SK-N-SH (cell line): ENCODE data around the gene KCNJ10. TPM values are rescaled to one million over a fixed set of nuclear protein-coding genes. Genes with fewer than 3 reads are reported as not detected.

Source experiments
- CTCF ChIA-PET: fragments of 300-600, 350-600 bp; formaldehyde crosslinking; extraction: SDS; loops from one replicate; lab custom pipeline; 2021; lab: Yijun Ruan, JAX
- POLR2A ChIA-PET: fragments of 350-600 bp; sonication (Branson Sonifier 250); formaldehyde crosslinking; extraction: SDS; loops from one replicate; lab custom pipeline; 2020; ENCODE audit warnings: antibody characterized with exemption, inconsistent platforms; lab: Yijun Ruan, JAX
- DNase-seq: peaks from one replicate; pipeline ENCODE4 v3.0.0; 2012
- H2AFZ ChIP-seq: fragments of 200-600 bp; sonication (generic); 2 replicates; pipeline ENCODE4 v1.8.1; 2016; ENCODE audit warnings: antibody characterized with exemption, mild to moderate bottlenecking, low read depth
- H3F3A ChIP-seq: fragments of 200-600 bp; sonication (generic); replicated peaks from 2 replicates; pipeline ENCODE3; 2016; ENCODE audit warnings: antibody characterized with exemption, mild to moderate bottlenecking; ENCODE audit not compliant: insufficient read depth
- H3K27ac ChIP-seq, 2 experiments: fragments of 200-500 bp in 1 of 2; fragments of 200-600 bp in 1 of 2; sonication (Bioruptor generic) in 1 of 2; sonication (generic), shearing (Covaris generic) in 1 of 2; 2 replicates each; pipeline versions ENCODE4 v1.5.1 to v1.6.1; 2014 to 2016; ENCODE audit warnings: low read depth in 2 of 2, inconsistent platforms in 1 of 2, low read length in 1 of 2, mild to moderate bottlenecking in 1 of 2, mixed read lengths in 1 of 2
- H3K27me3 ChIP-seq: fragments of 200-600 bp; sonication (generic), shearing (Covaris generic); 2 replicates; pipeline ENCODE4 v1.6.1; 2016; ENCODE audit warnings: mixed run types; ENCODE audit not compliant: insufficient read depth
- H3K36me3 ChIP-seq, 2 experiments: fragments of 200-500 bp in 1 of 2; fragments of 200-600 bp in 1 of 2; sonication (Bioruptor generic) in 1 of 2; sonication (generic) in 1 of 2; replicated peaks in 1 of 2; 2 replicates each; pipeline versions ENCODE3 to v1.5.1; 2014 to 2016; ENCODE audit warnings: low read length in 1 of 2, mild to moderate bottlenecking in 1 of 2; ENCODE audit not compliant: insufficient read depth in 2 of 2, control insufficient read depth in 1 of 2
- H3K4me1 ChIP-seq, 2 experiments: fragments of 200-500 bp in 1 of 2; fragments of 200-600 bp in 1 of 2; sonication (Bioruptor generic) in 1 of 2; sonication (generic), shearing (Covaris generic) in 1 of 2; 2 replicates each; pipeline versions ENCODE4 v1.5.1 to v1.6.1; 2014 to 2016; ENCODE audit warnings: low read depth in 1 of 2, low read length in 1 of 2, mixed run types in 1 of 2; ENCODE audit not compliant: insufficient read depth in 2 of 2, control insufficient read depth in 1 of 2
- H3K4me2 ChIP-seq: fragments of 200-600 bp; sonication (generic), shearing (Covaris generic); 2 replicates; pipeline ENCODE4 v1.6.1; 2017; ENCODE audit warnings: mixed run types
- H3K4me3 ChIP-seq, 2 experiments: fragments of 200-500 bp in 1 of 2; fragments of 200-600 bp in 1 of 2; sonication (Bioruptor generic) in 1 of 2; sonication (generic), shearing (Covaris generic) in 1 of 2; 2 replicates each; pipeline versions ENCODE4 v1.5.1 to v1.8.1; 2014 to 2016; ENCODE audit warnings: low read depth in 2 of 2, inconsistent platforms in 1 of 2, low read length in 1 of 2, mild to moderate bottlenecking in 1 of 2, mixed read lengths in 1 of 2, moderate library complexity in 1 of 2
- H3K79me2 ChIP-seq: fragments of 200-600 bp; sonication (generic); 2 replicates; pipeline ENCODE4 v1.8.1; 2017; ENCODE audit warnings: mild to moderate bottlenecking; ENCODE audit not compliant: insufficient read depth
- H3K9ac ChIP-seq: fragments of 200-600 bp; sonication (generic); 2 replicates; pipeline ENCODE4 v1.6.1; 2017; ENCODE audit warnings: mixed run types
- H3K9me2 ChIP-seq: fragments of 200-600 bp; sonication (generic); 2 replicates; pipeline ENCODE4 v1.6.1; 2017; ENCODE audit warnings: mixed run types
- H3K9me3 ChIP-seq: fragments of 200-600 bp; sonication (generic); 2 replicates; pipeline ENCODE4 v1.6.1; 2017; ENCODE audit warnings: mixed run types, mild to moderate bottlenecking, moderate library complexity
- H4K20me1 ChIP-seq: fragments of 200-600 bp; sonication (generic); 2 replicates; pipeline ENCODE4 v1.6.1; 2017; ENCODE audit warnings: mild to moderate bottlenecking, mixed run types; ENCODE audit not compliant: insufficient read depth
- EP300 ChIP-seq, 2 experiments: IDR thresholded peaks; 2 replicates each; pipeline versions ENCODE4 v1.4.0 to v1.6.1; 2012; ENCODE audit warnings: borderline replicate concordance in 1 of 2, low read depth in 1 of 2, low read length in 1 of 2
- FOSL2 ChIP-seq: IDR thresholded peaks from 2 replicates; pipeline ENCODE4 v1.4.0; 2012; ENCODE audit warnings: low read depth, mild to moderate bottlenecking, moderate library complexity, borderline replicate concordance
- FOXJ3 ChIP-seq: sonication (generic); formaldehyde crosslinking; IDR thresholded peaks from 2 replicates; pipeline ENCODE4 v1.5.1; 2020; ENCODE audit warnings: mild to moderate bottlenecking, missing genetic modification reagents
- GATA2 ChIP-seq: sonication (generic); formaldehyde crosslinking; IDR thresholded peaks from 2 replicates; pipeline ENCODE4 v1.5.0; 2020; ENCODE audit warnings: mild to moderate bottlenecking, missing genetic modification reagents
- IRF3 ChIP-seq: fragments of 150-350 bp; IDR thresholded peaks from 2 replicates; pipeline ENCODE4 v1.6.1; 2016; ENCODE audit warnings: mild to moderate bottlenecking, low read depth, low read length
- JUND ChIP-seq: IDR thresholded peaks from 2 replicates; pipeline ENCODE4 v1.4.0; 2012
- MXI1 ChIP-seq: IDR thresholded peaks from 2 replicates; pipeline ENCODE4 v1.6.1; 2012; ENCODE audit warnings: mild to moderate bottlenecking, low read depth, low read length, improper control_type of control experiment
- NFIC ChIP-seq: IDR thresholded peaks from 2 replicates; pipeline ENCODE4 v1.4.0; 2012; ENCODE audit warnings: borderline replicate concordance
- NRF1 ChIP-seq: IDR thresholded peaks from 2 replicates; pipeline ENCODE4 v1.6.1; 2012; ENCODE audit warnings: low read depth, mild to moderate bottlenecking, low read length
- POLR2AphosphoS5 ChIP-seq: IDR thresholded peaks from 2 replicates; pipeline ENCODE4 v1.6.1; 2012; ENCODE audit warnings: low read depth, low read length
- RXRA ChIP-seq: IDR thresholded peaks from 2 replicates; pipeline ENCODE4 v1.4.0; 2012; ENCODE audit warnings: low read depth, mild to moderate bottlenecking, borderline replicate concordance
- SIN3A ChIP-seq: IDR thresholded peaks from 2 replicates; pipeline ENCODE4 v1.6.1; 2012; ENCODE audit warnings: low read depth, mild to moderate bottlenecking, low read length, moderate library complexity, borderline replicate concordance
- SMC3 ChIP-seq: IDR thresholded peaks from 2 replicates; pipeline ENCODE4 v1.6.1; 2012; ENCODE audit warnings: low read depth, low read length, improper control_type of control experiment
- TAF1 ChIP-seq: IDR thresholded peaks from 2 replicates; pipeline ENCODE4 v1.6.1; 2012; ENCODE audit warnings: low read depth, mild to moderate bottlenecking, low read length, moderate library complexity, borderline replicate concordance
- TCF12 ChIP-seq: IDR thresholded peaks from 2 replicates; pipeline ENCODE4 v1.4.0; 2012
- TEAD4 ChIP-seq: IDR thresholded peaks from 2 replicates; pipeline ENCODE4 v1.4.0; 2012; ENCODE audit warnings: mild to moderate bottlenecking, borderline replicate concordance; ENCODE audit not compliant: insufficient read depth
- USF2 ChIP-seq: fragments of 150-350 bp; IDR thresholded peaks from 2 replicates; pipeline ENCODE4 v1.6.1; 2017; ENCODE audit warnings: antibody characterized with exemption, low read length, low read depth, borderline replicate concordance
- WGBS: methylation state at CpG from one replicate; pipeline ENCODE4 v1.1.6; 2017; ENCODE audit warnings: low lambda C conversion rate; 5-methylcytosine and 5-hydroxymethylcytosine counted together
- polyA plus RNA-seq, 3 experiments: library from polyadenylated mRNA; depleted of rRNA; stranded (reverse); fragments of >200 nt; gene quantifications; 2 replicates each; pipeline ENCODE4 v1.2.3, GENCODE V29; 2012
- TF ChIP-seq, protein P1 (sequence below): IDR thresholded peaks from 2 replicates; pipeline ENCODE4 v1.6.1; 2012; ENCODE audit warnings: mild to moderate bottlenecking, low read depth, low read length, moderate library complexity
- TF ChIP-seq, protein P2 (sequence below): IDR thresholded peaks from 2 replicates; pipeline ENCODE4; 2012
- TF ChIP-seq, protein P3 (sequence below): IDR thresholded peaks from 2 replicates; pipeline ENCODE4 v1.4.0; 2012; ENCODE audit warnings: low read depth, borderline replicate concordance

Gene KCNJ10
- polyA plus RNA-seq, 1 of the 3 experiments (the other 2 are of a cell fraction): not detected

DNA sequence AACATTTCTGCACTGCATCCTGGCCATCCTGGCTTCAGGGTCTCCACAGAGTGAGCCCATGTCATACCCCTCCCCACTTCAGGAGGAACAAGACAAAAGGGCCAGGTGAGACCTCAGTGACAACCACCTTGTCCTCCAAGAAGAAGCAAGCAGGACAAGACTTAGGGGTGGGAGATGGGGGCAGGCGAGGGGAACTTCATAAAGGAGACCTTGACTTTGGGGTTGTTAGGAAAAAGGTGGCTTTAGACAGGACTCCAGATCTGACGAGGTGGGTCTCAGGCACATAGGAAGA lies 91.9 kb downstream of the KCNJ10 start (continued):
- TF ChIP-seq, protein P1, sequence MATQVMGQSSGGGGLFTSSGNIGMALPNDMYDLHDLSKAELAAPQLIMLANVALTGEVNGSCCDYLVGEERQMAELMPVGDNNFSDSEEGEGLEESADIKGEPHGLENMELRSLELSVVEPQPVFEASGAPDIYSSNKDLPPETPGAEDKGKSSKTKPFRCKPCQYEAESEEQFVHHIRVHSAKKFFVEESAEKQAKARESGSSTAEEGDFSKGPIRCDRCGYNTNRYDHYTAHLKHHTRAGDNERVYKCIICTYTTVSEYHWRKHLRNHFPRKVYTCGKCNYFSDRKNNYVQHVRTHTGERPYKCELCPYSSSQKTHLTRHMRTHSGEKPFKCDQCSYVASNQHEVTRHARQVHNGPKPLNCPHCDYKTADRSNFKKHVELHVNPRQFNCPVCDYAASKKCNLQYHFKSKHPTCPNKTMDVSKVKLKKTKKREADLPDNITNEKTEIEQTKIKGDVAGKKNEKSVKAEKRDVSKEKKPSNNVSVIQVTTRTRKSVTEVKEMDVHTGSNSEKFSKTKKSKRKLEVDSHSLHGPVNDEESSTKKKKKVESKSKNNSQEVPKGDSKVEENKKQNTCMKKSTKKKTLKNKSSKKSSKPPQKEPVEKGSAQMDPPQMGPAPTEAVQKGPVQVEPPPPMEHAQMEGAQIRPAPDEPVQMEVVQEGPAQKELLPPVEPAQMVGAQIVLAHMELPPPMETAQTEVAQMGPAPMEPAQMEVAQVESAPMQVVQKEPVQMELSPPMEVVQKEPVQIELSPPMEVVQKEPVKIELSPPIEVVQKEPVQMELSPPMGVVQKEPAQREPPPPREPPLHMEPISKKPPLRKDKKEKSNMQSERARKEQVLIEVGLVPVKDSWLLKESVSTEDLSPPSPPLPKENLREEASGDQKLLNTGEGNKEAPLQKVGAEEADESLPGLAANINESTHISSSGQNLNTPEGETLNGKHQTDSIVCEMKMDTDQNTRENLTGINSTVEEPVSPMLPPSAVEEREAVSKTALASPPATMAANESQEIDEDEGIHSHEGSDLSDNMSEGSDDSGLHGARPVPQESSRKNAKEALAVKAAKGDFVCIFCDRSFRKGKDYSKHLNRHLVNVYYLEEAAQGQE: no peak
- TF ChIP-seq NFIC: no peak
- TF ChIP-seq, protein P2, sequence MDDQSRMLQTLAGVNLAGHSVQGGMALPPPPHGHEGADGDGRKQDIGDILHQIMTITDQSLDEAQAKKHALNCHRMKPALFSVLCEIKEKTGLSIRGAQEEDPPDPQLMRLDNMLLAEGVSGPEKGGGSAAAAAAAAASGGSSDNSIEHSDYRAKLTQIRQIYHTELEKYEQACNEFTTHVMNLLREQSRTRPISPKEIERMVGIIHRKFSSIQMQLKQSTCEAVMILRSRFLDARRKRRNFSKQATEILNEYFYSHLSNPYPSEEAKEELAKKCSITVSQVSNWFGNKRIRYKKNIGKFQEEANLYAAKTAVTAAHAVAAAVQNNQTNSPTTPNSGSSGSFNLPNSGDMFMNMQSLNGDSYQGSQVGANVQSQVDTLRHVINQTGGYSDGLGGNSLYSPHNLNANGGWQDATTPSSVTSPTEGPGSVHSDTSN: no peak
- no peak for TF ChIP-seq TCF12
- TF ChIP-seq JUND: no peak
- no peak for TF ChIP-seq SMC3
- no peak for TF ChIP-seq EP300 (IDR thresholded peaks at IDR 0.05; ENCODE audit: borderline replicate concordance in 1 of 2, low read depth in 1 of 2, low read length in 1 of 2)
- no peak for TF ChIP-seq IRF3

- Histone ChIP-seq H3K9me3 (no peaks in the 10 kb centered on the region), H3F3A (no peaks in the 10 kb centered on the region), H3K27ac (no peak overlapping the region), H3K4me2 (no peak overlapping the region), H3K4me3 (no peak overlapping the region), H3K79me2 (no peaks in the 10 kb centered on the region), H3K4me1 (no peaks in the 10 kb centered on the region), H3K27me3 (peaks cover 66% of the 10 kb centered on the region; the same call in 1 of the 2 replicates), H4K20me1 (no peaks in the 10 kb centered on the region), H3K9me2 (no peaks in the 10 kb centered on the region), H3K36me3 (no peaks in the 10 kb centered on the region), H2AFZ (no peak overlapping the region), H3K9ac (no peak overlapping the region)
- TF ChIP-seq EP300 (IDR thresholded peaks at IDR 0.05; ENCODE audit: borderline replicate concordance in 1 of 2, low read depth in 1 of 2, low read length in 1 of 2): no peak
- TF ChIP-seq FOXJ3 (CRISPR knock-in tag): no peak
- no peak for TF ChIP-seq RXRA
- no peak for TF ChIP-seq TEAD4
- no peak for TF ChIP-seq NRF1
- TF ChIP-seq USF2: no peak
- no peak for TF ChIP-seq TAF1
- TF ChIP-seq, protein P3, sequence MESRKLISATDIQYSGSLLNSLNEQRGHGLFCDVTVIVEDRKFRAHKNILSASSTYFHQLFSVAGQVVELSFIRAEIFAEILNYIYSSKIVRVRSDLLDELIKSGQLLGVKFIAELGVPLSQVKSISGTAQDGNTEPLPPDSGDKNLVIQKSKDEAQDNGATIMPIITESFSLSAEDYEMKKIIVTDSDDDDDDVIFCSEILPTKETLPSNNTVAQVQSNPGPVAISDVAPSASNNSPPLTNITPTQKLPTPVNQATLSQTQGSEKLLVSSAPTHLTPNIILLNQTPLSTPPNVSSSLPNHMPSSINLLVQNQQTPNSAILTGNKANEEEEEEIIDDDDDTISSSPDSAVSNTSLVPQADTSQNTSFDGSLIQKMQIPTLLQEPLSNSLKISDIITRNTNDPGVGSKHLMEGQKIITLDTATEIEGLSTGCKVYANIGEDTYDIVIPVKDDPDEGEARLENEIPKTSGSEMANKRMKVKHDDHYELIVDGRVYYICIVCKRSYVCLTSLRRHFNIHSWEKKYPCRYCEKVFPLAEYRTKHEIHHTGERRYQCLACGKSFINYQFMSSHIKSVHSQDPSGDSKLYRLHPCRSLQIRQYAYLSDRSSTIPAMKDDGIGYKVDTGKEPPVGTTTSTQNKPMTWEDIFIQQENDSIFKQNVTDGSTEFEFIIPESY: no peak
- no peak for TF ChIP-seq MXI1
- TF ChIP-seq GATA2 (CRISPR knock-in tag): no peak
- no peak for TF ChIP-seq FOSL2
- no peak for TF ChIP-seq SIN3A
- no peak for TF ChIP-seq TCF12
- TF ChIP-seq POLR2AphosphoS5: no peak
- DNase-seq: no peak
- POLR2A ChIA-PET: interaction anchor here (0.7 kb wide), 1 partner anchor 12 kb away, joined by 3 read pairs; no protein-coding TSS in a partner anchor
- CTCF ChIA-PET: interaction anchor here (1.2 to 2.6 kb wide), 3 partner anchors 29 to 32 kb away, joined by 3 to 8 read pairs (median 6); partner anchors contain the start of gene IGSF9
- WGBS: 9% methylated on average over 6 of the region's 6 CpGs
Measured at GRCh38 chr1:159977364-159978106, 92.4 kb downstream of the KCNJ10 start.
